ENCODE data around the gene ZBTB34.

The ZBTB34 gene

DNA sequence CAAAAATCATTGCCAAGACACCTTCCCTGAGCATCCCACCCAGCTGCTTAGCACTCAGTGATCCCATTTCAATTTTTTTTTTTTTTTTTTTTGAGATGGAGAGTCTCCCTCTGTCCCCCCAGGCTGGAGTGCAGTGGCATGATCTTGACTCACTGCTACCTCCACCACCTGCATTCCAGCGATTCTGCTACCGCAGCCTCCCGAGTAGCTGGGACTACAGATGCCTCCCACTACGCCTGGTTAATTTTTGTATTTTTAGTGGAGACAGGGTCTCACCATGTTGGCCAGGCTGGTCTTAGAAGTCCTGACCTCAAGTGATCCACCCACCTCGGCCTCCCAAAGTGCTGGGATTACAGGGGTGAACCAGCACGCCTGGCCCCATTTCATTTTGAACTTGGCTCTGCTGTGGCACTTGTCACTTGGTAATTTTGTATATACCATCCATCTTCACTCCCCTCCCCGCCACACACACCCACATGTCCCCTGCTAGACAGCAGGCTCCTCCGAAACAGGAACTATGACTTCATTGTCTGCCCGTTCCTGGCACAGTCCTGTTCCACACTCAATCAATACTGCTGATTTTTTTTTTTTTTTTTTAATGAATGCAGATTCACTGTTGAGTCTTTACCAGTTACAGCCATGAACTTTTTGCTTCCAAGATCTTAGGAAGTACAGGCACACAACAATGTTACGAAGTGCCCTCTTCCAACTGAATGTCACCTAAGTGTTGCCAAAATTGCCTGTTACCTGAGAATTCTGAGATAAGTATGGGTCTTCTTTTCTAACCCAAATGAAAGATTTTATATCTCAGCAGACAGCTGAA is 17.3 kb upstream of the ZBTB34 start:
- in situ Hi-C loops (cut with HindIII; ENCODE audit: low sequenced_read_pairs) = no loop called here

DNA sequence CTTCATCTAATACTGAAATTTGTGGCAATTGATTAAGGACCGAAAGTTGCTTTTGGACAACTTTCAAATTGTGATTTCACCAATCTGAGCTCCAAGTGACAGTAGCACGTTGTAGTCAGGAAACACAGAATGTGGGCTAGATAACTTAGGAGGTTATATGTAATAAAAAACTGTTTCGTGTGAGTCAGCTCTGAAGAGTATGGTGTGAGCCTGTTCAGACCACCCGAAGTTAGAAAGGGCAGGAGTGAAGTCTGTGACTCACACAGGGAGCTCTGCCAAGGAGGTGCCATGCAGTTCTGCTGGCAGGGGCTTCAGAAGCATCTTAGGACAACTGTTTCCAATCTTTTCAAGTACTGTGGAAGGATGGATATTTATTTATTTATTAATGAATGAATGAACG is 16.4 kb upstream of the ZBTB34 start:
- in situ Hi-C loops (cut with HindIII; ENCODE audit: low sequenced_read_pairs) = no loop called here

DNA sequence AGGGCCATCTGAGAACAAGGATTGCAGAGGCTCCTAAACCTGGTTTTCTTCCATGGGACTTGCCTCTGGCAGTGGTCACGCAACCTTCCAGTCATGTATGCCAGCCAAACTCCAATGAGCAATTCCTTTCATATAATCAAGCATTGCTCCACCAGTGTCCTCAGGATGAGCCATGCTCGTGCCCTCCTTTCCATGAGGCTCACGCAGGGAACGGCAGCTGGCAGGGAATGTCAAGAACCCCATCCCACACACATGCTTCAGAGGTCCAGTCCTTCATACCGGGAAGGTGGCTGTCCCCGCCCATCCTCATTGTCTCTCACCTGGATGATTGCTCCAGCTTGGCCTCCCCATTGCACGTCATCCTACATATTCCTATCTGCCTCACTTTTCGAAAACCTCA is 13.4 kb upstream of the ZBTB34 start:
- in situ Hi-C loops (cut with HindIII; ENCODE audit: low sequenced_read_pairs) = no loop called here

DNA sequence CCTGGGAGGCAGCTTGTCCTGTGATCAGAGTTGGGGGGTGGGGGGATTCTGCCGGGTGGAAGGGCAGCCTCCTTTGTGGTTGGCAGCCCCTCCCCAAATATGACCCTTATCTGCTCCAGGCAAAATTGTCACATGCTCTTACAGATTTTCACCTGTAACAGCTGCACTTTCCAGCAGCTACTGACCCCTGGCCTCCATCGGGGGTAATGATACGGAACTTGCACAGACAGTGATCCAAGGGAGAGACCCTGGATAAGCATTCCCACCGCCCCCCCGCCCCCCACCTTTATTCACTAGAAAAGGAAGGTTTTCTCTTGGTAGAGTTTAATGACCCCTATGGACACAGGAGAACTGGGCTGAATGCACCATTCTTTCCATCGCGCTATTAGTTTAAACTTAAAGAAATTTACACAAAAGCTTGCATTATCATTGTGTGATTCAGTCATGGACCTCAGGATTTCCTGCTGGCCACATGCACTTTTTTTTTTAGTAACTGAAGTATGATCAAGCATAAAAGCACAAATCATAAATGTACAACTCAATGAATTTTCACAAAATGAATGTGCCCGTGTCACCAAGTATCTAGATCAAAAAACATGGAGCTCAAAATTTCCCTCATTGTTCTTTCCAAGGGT is 10.7 kb upstream of the ZBTB34 start:
- in situ Hi-C loops (cut with HindIII; ENCODE audit: low sequenced_read_pairs) = no loop called here

DNA sequence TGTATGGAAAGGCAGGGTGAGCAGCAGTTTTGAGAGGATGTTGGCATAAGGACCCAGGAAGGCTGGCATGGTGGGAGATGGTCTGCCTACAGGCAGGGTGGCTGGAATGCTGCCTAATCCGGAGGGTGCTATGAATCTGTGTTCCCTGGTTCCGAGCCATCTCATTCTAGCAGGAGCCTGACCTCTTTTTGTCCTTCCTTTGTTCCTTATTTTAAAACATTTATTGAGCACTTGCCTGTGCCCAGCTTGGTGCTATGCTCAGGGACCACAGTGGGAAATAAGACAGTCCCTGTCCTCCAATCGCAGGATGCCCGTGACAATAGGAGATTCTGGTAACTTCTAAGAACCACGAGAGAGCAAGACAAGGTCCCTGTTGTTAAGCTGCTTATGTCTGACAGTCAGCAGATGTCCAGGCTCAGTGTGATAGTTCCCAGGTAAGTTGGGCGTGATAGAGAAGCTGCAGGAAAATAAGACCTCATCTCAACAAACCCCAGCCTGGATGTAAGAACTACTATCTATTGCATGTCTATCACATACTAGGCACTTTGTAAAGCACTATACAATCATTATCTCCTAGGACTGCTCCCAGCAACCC is 9.1 kb upstream of the ZBTB34 start:
- in situ Hi-C loops (cut with HindIII; ENCODE audit: low sequenced_read_pairs) = no loop called here

DNA sequence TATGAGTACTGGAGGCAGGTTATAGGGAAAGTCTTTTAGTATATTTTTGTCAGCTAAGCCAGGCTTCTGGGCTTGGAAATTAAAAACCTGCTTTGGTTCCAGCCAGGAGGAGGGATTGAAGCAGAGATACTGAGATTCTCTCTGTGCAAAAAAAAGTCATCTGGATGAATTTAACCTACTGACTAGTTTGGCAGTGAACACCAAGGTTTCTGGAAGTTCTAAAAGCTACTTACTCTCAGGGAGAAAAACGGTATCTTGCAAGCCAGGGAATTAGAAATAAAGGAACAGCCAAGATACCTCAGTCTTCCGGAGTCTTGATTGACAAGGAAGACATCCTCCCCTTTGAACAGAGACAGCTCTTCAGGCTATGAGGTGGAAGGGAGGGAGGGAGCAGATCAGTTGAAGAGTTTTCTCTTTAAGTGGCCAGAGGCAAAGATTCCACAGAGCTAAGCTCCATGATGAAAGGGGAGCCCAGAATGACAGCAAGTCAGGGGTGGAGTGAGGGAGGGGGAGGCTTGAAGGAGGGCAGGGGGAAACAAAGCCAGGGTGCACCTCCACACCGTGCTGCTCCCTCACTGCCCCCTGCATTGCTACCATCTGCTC is 8.3 kb upstream of the ZBTB34 start:
- in situ Hi-C loops (cut with HindIII; ENCODE audit: low sequenced_read_pairs) = no loop called here

DNA sequence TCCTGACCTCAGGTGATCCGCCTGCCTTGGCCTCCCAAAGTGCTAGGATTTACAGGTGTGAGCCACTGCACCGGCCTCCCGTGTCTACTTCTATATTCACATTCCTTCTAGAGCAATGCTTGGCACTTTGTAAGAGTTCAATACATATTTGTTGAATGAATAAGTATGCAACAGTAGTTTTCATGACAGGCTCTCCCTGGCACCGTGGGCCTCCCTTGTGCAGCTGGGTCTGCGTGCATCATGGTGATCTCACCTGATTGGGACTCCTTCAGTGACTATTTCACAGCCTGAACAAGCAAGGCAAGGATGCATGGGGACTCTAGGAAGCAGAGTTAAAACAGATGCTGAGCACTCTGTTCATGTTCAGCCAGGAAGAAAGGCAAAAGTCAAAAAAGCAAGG is 6.8 kb upstream of the ZBTB34 start:
- in situ Hi-C loops (cut with HindIII; ENCODE audit: low sequenced_read_pairs) = no loop called here

DNA sequence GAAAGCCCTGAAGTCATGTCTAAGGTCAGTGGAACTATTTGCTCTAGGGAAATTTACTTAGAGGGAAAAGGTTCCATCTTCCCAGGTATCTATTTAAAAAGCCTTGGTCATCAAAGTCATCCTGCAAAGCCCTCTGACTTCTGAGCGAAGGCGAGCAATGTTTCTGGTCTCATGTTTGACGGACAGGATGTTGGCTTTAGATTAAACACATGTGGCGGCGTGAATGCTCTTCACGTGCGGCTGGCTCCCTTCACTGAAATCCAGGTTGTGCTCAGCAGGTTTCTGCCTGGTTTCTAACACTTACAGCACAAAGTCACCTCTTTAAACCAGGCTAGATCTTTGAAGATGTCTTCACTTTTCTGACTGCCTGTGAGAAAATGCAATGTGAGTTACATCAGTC is 5.7 kb upstream of the ZBTB34 start:
- in situ Hi-C loops (cut with HindIII; ENCODE audit: low sequenced_read_pairs) = no loop called here

DNA sequence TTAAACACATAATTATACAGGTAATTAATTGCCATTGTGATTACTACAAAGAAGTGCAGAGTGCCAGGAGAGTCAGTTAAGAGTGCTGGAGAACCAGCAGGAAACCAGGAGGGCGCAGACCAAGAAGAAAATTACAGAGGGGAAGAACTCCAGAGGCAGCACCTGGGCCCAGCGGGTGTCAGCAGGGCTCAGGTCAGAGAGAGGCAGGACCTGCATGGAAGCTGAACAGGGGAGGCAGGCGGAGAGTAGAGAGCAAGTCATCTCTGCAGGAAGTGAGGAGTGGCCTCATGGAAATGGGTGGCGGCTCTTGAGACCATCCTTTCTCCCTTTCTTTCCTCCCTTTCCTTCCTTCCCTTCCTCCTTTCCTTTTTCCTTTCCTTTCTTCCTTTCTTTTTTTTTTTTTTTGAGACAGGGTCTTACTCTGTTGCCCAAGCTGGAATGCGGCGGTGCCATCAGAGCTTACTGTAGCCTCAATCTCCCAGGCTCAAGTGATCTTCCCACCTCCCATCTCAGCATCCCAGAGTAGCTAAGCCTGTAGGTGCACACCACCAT is 4.0 kb upstream of the ZBTB34 start:
- in situ Hi-C loops (cut with HindIII; ENCODE audit: low sequenced_read_pairs) = no loop called here

DNA sequence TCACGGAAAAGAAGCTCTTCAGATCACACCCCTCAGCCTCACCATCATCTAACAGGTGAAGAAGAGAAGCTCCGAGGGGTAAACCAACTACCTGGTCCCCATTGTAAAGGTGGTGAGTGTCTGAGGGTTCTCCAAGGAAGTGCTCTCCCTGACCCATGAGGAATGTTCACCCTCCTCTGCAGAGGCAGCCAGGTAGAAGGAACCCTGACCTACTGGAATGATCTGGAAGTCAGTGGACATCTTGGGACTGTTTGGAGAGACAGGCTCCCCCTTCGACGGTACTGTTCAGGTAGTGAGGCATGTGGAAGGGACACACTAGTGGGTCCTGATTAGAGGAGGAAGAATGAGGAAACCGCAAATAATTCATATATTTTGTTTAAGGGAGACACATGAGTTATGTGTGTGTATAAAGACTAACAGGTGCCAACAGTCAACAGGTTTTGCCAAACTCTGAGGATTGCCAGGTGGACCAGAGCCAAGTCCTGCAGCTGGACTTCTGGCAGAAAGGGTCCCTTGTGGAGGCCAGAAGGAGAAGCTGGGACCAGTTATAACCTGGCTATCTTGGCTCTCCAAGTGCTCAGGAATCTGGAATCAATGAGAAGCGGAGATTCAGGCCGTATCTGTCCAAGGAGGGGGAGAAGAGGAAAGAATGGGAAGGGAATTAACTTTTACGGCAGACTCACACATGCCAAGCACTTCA is 3.0 kb upstream of the ZBTB34 start:
- in situ Hi-C loops (cut with HindIII; ENCODE audit: low sequenced_read_pairs) = no loop called here

DNA sequence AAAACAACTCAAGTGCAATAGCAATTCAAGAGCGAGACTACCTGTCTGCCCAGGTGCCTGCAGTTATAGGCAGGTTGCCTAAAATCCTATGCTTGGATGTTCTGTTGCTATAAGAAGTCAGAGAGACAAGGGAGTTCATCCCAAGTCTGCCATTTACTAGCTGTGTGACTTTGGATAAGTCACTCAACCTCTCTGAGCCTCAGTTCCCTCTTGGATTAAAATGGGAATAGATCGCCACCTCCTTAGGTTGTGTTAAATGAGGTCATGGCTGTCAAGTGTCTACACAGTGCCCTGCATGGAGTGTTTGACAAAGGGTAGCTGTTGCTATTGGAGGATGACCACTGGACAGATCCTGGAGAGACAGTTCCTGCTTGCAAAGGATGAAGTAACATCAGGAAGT is 1.3 kb upstream of the ZBTB34 start:
- in situ Hi-C loops (cut with HindIII; ENCODE audit: low sequenced_read_pairs) = no loop called here

DNA sequence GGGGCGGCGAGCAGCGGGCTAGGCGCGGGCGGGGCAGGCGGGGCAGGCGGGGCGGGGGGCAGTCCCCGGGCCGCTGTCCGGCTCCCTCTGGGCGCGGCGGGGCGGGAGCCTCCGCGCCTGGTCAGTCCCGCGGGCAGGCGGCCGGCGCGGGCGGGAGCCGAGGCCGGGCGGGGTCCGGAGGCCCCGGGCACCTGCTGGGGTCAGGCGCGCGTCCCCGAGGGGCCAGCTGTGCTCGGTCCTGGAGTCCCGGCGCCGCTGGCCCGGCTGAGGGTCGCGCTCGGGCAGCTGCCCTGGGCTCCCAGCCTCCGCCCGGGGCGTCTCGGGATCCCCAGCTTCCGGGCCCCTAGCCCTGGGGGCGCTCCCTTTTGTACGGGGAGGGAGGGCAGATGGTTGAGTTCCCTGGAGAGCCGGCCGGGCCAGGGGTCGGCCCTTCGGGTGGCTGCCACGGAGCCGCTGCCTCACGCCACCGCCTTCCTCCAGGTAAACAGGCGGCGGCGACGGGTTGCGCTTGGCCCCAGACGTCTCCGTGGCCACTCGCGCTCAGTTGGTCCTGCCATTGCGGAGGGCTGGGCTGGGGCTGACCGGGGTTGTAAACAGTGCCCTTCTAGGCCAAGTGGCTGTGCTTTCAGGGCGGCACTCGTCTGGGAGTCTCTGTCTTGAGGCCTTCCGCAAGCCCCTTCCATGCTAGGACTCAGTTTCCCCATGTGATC is 473 bp downstream of the ZBTB34 start:
- in situ Hi-C loops (cut with HindIII; ENCODE audit: low sequenced_read_pairs) = no loop called here

DNA sequence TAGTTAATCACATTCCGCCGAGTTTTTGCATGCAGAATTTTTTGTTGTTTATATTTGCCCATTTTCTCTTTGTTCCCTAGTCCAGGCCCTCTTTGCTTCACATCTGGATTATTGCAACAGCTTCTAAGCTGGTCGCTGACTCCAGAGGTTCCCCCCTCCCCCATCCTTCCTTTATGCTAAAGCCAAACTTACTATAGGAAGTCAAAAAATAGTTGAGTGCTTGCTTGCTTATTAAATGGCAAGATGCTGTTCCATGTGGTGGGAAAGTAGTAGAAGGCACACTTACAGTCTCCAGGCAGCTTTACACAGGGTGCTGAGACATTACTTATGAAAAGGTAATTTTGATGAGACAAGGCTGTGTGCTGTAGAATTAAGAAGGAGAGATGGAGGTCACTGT is 1.3 kb downstream of the ZBTB34 start:
- in situ Hi-C loops (cut with HindIII; ENCODE audit: low sequenced_read_pairs) = no loop called here

DNA sequence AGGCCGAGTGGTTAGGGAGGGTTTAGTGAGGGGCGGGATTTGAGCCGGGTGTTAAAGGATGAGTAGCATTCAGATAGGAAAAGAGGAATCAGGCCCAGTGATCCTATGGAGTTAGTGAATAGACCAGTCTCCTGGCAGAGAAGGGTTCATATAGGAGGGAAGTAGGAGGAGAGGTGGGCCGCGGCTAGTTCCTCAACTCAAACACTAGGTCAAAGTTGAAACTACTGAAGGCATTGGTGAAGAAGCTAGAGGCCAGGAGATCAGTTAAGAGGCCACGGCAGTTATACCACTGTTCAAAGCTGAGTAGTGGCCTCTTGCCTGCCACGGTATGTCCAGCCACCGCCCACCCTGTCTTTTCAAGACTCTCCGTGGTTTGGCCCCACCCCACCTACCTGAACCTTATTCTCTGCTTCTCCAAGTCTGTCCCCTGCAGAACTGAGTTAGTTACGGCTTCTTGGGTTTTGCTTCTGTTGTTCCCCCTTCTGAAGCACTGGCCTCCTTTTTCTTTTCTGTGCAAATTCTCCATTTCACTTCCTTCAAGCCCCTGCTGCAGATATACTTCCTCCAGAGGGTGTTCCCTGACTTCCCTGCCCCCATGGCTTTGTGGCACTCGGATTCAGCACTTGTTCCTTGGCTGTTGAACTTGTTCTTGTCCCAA is 1.8 kb downstream of the ZBTB34 start:
- in situ Hi-C loops (cut with HindIII; ENCODE audit: low sequenced_read_pairs) = no loop called here

DNA sequence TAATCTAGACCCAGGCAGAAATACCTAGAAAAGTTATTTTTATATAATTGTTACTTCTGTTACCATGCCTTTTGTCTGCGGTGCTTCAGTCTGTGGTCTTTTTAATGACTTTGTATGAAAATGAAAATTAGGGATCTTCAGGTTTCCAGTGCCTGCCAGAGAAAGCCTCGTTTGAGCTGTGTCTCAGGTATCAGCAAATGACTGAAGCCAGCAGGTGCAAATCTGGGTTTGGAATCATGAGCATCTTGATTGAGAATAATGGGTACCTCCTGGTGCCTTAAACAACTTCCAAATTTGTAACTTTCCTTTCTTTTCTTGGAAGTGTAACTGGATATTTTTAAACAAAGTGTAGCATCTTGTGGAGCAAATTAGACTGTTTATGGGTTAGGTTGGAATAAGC is 4.3 kb downstream of the ZBTB34 start:
- in situ Hi-C loops (cut with HindIII; ENCODE audit: low sequenced_read_pairs) = no loop called here

DNA sequence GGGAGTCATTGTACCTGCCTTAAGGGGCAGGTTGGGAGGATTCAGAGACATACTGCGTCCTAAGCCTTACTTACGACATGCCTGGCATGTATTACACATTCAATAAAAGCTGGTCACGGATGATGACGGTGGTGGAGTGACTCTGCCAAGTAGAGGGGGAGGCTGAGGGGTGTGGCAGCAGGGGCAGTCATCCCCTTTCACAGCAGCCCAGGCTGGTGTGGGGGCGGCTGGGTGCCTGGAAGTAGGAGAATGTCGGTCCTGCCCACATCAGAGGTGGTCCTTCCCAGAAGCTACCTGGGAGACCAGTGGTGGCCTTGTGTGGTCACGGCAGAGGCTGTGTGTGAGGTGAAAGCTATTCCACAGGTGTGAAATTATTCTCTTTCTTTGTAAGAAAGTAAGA is 8.9 kb downstream of the ZBTB34 start:
- in situ Hi-C loops (cut with HindIII; ENCODE audit: low sequenced_read_pairs) = no loop called here

DNA sequence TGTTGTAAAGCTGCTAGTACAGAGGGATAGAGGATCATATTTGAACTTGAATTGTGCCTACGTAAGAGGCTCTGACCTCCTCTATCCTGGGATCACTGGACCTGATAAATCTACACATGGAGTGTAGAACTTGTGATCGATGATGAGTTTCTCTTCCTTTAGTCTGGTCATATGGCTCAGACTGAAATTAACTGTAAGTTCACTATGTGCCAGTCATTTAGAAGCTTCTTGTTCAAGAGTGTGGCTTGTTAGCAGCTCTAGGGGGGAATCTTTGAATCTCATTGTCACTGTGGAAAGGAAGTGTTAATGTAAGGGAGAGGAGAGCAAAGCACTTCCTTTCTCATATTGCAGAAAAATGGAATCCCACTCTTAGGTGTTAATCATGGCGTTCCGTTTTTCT is 12.1 kb downstream of the ZBTB34 start:
- in situ Hi-C loops (cut with HindIII; ENCODE audit: low sequenced_read_pairs) = no loop called here

DNA sequence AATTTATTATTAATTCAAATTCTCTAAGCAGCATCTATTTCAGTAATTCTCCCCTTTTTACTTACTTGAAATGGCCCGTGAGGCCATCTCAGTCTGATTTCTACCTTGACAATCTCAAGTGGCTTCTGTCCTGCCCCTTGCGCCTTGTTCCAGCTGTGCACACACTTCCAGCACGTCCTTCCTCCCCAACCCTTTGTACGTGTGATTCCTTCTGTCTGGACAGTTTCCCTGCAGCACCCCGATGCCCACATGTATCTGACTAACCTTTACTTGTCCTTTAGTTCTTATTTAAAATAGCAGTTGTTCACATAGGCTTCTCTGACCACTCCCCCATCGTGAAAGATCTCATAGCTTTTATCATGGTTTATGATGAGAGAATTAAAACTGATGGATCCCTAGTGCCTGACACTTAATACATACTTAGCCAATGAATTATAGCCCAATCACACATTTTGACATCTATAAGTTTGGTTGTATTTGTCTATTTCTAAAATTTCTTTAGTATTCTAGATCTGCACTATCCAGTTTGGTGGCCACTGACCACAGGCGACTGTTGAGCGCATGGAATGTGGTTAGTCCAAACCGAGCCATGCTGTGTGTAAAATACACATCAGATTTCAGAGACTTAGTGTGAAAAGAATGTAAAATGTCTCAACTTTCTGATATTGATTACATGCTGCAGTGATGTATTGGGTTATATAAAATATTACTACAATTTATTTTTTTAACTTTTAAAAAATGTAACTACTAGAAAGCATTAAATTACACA is 14.3 kb downstream of the ZBTB34 start:
- in situ Hi-C loops (cut with HindIII; ENCODE audit: low sequenced_read_pairs) = no loop called here
